CD4-positive, CD25-positive, alpha-beta regulatory T cell (primary cell): ENCODE measurements around the gene LDLRAD3. TPM values are rescaled to one million over a fixed set of nuclear protein-coding genes. Genes with fewer than 3 reads are reported as not detected.

Experiments used
- ATAC-seq, 2 donors: fragments of 150-1000 bp; cut with Tn5 transposase; one replicate each; pipeline ENCODE4 v1.10.0; 2021; ENCODE audit warnings: low read depth in 2 of 2, moderate number of reproducible peaks in 2 of 2, moderate library complexity in 1 of 2
- DNase-seq, 3 donors: peaks; one replicate each; pipeline versions ENCODE4 v3.0.0 to v3.0.0-alpha.2; 2012 to 2022; ENCODE audit warnings: mixed read lengths in 1 of 3
- H3K27ac ChIP-seq: one replicate; pipeline ENCODE4 v1.7.0; 2013; ENCODE audit warnings: mild to moderate bottlenecking, low read length; ENCODE audit not compliant: insufficient read depth, poor library complexity, severe bottlenecking
- H3K27me3 ChIP-seq: one replicate; pipeline ENCODE4 v1.7.0; 2013; ENCODE audit warnings: low read length; ENCODE audit not compliant: control insufficient read depth, insufficient read depth
- H3K36me3 ChIP-seq: one replicate; pipeline ENCODE4 v1.7.0; 2013; ENCODE audit warnings: mild to moderate bottlenecking, low read length, moderate library complexity; ENCODE audit not compliant: control insufficient read depth, insufficient read depth
- H3K4me1 ChIP-seq: 2 replicates; pipeline ENCODE4 v1.7.0; 2013; ENCODE audit warnings: mild to moderate bottlenecking, low read length; ENCODE audit not compliant: insufficient read depth, control insufficient read depth, poor library complexity, severe bottlenecking
- H3K4me3 ChIP-seq: one replicate; pipeline ENCODE4 v1.7.0; 2013; ENCODE audit warnings: low read depth, mild to moderate bottlenecking, low read length, moderate library complexity
- H3K9me3 ChIP-seq, 2 experiments: 1 replicate in 1 of 2; 2 replicates in 1 of 2; pipeline ENCODE4 v1.7.0; 2013; ENCODE audit warnings: low read length in 2 of 2, mild to moderate bottlenecking in 1 of 2, moderate library complexity in 1 of 2; ENCODE audit not compliant: control insufficient read depth in 2 of 2
- H3K27ac Mint-ChIP-seq, 3 donors: one replicate each; pipeline ENCODE4 v1.8.0; 2020 to 2022; ENCODE audit warnings: mild to moderate bottlenecking in 3 of 3, mixed read lengths in 3 of 3, moderate library complexity in 2 of 3
- H3K27me3 Mint-ChIP-seq: one replicate; pipeline ENCODE4 v1.8.0; 2022; ENCODE audit warnings: mild to moderate bottlenecking, mixed read lengths
- H3K36me3 Mint-ChIP-seq: one replicate; pipeline ENCODE4 v1.8.0; 2020; ENCODE audit warnings: mixed read lengths
- H3K4me1 Mint-ChIP-seq, 4 donors: one replicate each; pipeline ENCODE4 v1.8.0; 2020 to 2022; ENCODE audit warnings: mixed read lengths in 4 of 4, mild to moderate bottlenecking in 1 of 4
- H3K4me3 Mint-ChIP-seq, 4 donors: one replicate each; pipeline ENCODE4 v1.8.0; 2020 to 2022; ENCODE audit warnings: mild to moderate bottlenecking in 4 of 4, mixed read lengths in 4 of 4, moderate library complexity in 3 of 4
- H3K9me3 Mint-ChIP-seq, 7 donors: one replicate each; pipeline ENCODE4 v1.8.0; 2020 to 2022; ENCODE audit warnings: mixed read lengths in 7 of 7, mild to moderate bottlenecking in 3 of 7, moderate library complexity in 2 of 7
- polyA plus RNA-seq, 4 donors: library from polyadenylated mRNA; unstranded; fragments of 300-500 nt; fragmentation: Illumina TruSeq; gene quantifications; one replicate each; pipeline ENCODE4 v1.2.3, GENCODE V29; 2021
- total RNA-seq: library from RNA; stranded (reverse); gene quantifications from one replicate; pipeline ENCODE4 v1.2.3, GENCODE V29; 2022

The LDLRAD3 gene
- total and polyA plus RNA-seq, 5 donors from 2014 or later: 0.06 TPM; not detected in 4

- H3K9me3 Mint-ChIP-seq: peaks cover 0 to 10% (median 4%) of the 10 kb centered on the region in 7 donors
These were observed 110.8 kb downstream of the LDLRAD3 start for GRCh38 chr11:36054628-36055027.

GRCh38 chr11:36056160-36056751, 112.4 kb downstream of the LDLRAD3 start:
- H3K9me3 Mint-ChIP-seq: peaks cover 0 to 13% (median 3%) of the 10 kb centered on the region in 7 donors
- no peak overlapping the region for H3K27ac Mint-ChIP-seq
- Histone ChIP-seq H3K4me3 (no peak overlapping the region), H3K36me3 (no peaks in the 10 kb centered on the region), H3K4me1 (no peaks in the 10 kb centered on the region), H3K9me3 (no peaks in the 10 kb centered on the region), H3K27ac (no peak overlapping the region), H3K27me3 (no peaks in the 10 kb centered on the region)
- H3K36me3 Mint-ChIP-seq: no peaks in the 10 kb centered on the region
- ATAC-seq (no peak), DNase-seq (no peak)
- no peaks in the 10 kb centered on the region for H3K4me1 Mint-ChIP-seq
- H3K27me3 Mint-ChIP-seq: peaks cover 5% of the 10 kb centered on the region
- no peak overlapping the region for H3K4me3 Mint-ChIP-seq

More at GRCh38 chr11:36054628-36055027, 110.8 kb downstream of the LDLRAD3 start:
- DNase-seq (no peak), ATAC-seq (no peak)
- Mint-ChIP-seq H3K4me3 (no peak overlapping the region), H3K27ac (no peak overlapping the region), H3K36me3 (no peaks in the 10 kb centered on the region), H3K4me1 (no peaks in the 10 kb centered on the region), H3K27me3 (peaks cover 3% of the 10 kb centered on the region)
- Histone ChIP-seq H3K36me3 (no peaks in the 10 kb centered on the region), H3K4me3 (no peak overlapping the region), H3K4me1 (no peaks in the 10 kb centered on the region), H3K9me3 (no peaks in the 10 kb centered on the region), H3K27me3 (no peaks in the 10 kb centered on the region), H3K27ac (no peak overlapping the region)

GRCh38 chr11:36057379-36058042, 113.6 kb downstream of the LDLRAD3 start:
- ATAC-seq: no peak
- no peak overlapping the region for H3K27ac Mint-ChIP-seq
- Histone ChIP-seq H3K27ac (no peak overlapping the region), H3K27me3 (no peaks in the 10 kb centered on the region), H3K9me3 (no peaks in the 10 kb centered on the region), H3K36me3 (no peaks in the 10 kb centered on the region), H3K4me1 (no peaks in the 10 kb centered on the region), H3K4me3 (no peak overlapping the region)
- H3K9me3 Mint-ChIP-seq: peaks cover 0 to 13% (median 3%) of the 10 kb centered on the region in 7 donors
- no peak for DNase-seq
- no peaks in the 10 kb centered on the region for H3K36me3 Mint-ChIP-seq
- peaks cover 5% of the 10 kb centered on the region for H3K27me3 Mint-ChIP-seq
- H3K4me3 Mint-ChIP-seq: no peak overlapping the region
- no peaks in the 10 kb centered on the region for H3K4me1 Mint-ChIP-seq

GRCh38 chr11:36059660-36060059, 115.8 kb downstream of the LDLRAD3 start:
- Mint-ChIP-seq H3K27me3 (peaks cover 6% of the 10 kb centered on the region), H3K36me3 (no peaks in the 10 kb centered on the region), H3K9me3 (peaks cover 0 to 10% (median 4%) of the 10 kb centered on the region in 7 donors), H3K27ac (no peak overlapping the region), H3K4me1 (no peaks in the 10 kb centered on the region), H3K4me3 (no peak overlapping the region)
- no peak overlapping the region for H3K4me3 ChIP-seq
- no peaks in the 10 kb centered on the region for H3K36me3 ChIP-seq
- DNase-seq: no peak
- H3K27ac ChIP-seq: no peak overlapping the region
- H3K9me3 ChIP-seq: no peaks in the 10 kb centered on the region
- ATAC-seq: no peak
- no peaks in the 10 kb centered on the region for H3K27me3 ChIP-seq
- no peaks in the 10 kb centered on the region for H3K4me1 ChIP-seq

GRCh38 chr11:36060926-36061325, 117.1 kb downstream of the LDLRAD3 start:
- Mint-ChIP-seq H3K36me3 (no peaks in the 10 kb centered on the region), H3K4me1 (no peaks in the 10 kb centered on the region), H3K27ac (no peak overlapping the region), H3K27me3 (peaks cover 9% of the 10 kb centered on the region), H3K4me3 (no peak overlapping the region), H3K9me3 (peaks cover 0 to 6% (median 2%) of the 10 kb centered on the region in 7 donors)
- H3K27me3 ChIP-seq: no peaks in the 10 kb centered on the region
- DNase-seq (no peak), ATAC-seq (no peak)
- no peaks in the 10 kb centered on the region for H3K36me3 ChIP-seq
- no peak overlapping the region for H3K4me3 ChIP-seq
- H3K9me3 ChIP-seq: no peaks in the 10 kb centered on the region
- no peaks in the 10 kb centered on the region for H3K4me1 ChIP-seq
- no peak overlapping the region for H3K27ac ChIP-seq

- Mint-ChIP-seq H3K4me1 (no peaks in the 10 kb centered on the region), H3K27ac (no peak overlapping the region), H3K36me3 (no peaks in the 10 kb centered on the region), H3K27me3 (peaks cover 9% of the 10 kb centered on the region), H3K4me3 (no peak overlapping the region), H3K9me3 (peaks cover 0 to 8% (median 2%) of the 10 kb centered on the region in 7 donors)
- H3K4me3 ChIP-seq: no peak overlapping the region
- no peaks in the 10 kb centered on the region for H3K4me1 ChIP-seq
- no peak overlapping the region for H3K27ac ChIP-seq
- ATAC-seq: no peak
- H3K36me3 ChIP-seq: no peaks in the 10 kb centered on the region
- no peaks in the 10 kb centered on the region for H3K27me3 ChIP-seq
- peaks cover 0 to 2% of the 10 kb centered on the region in 2 experiments for H3K9me3 ChIP-seq
- no peak for DNase-seq
These were observed 117.6 kb downstream of the LDLRAD3 start for GRCh38 chr11:36061471-36061870.

GRCh38 chr11:36062796-36063365, 119.0 kb downstream of the LDLRAD3 start:
- no peaks in the 10 kb centered on the region for H3K4me1 Mint-ChIP-seq
- no peaks in the 10 kb centered on the region for H3K4me1 ChIP-seq
- H3K27me3 Mint-ChIP-seq: peaks cover 9% of the 10 kb centered on the region

More at GRCh38 chr11:36062796-36063365, 119.0 kb downstream of the LDLRAD3 start:
- peaks cover 0 to 3% of the 10 kb centered on the region in 2 experiments for H3K9me3 ChIP-seq
- no peak overlapping the region for H3K27ac ChIP-seq
- H3K36me3 Mint-ChIP-seq: no peaks in the 10 kb centered on the region
- no peaks in the 10 kb centered on the region for H3K36me3 ChIP-seq
- ATAC-seq: no peak
- peaks cover 0 to 15% (median 3%) of the 10 kb centered on the region in 7 donors for H3K9me3 Mint-ChIP-seq
- no peak overlapping the region for H3K4me3 Mint-ChIP-seq
- H3K4me3 ChIP-seq: no peak overlapping the region
- no peak for DNase-seq
- H3K27me3 ChIP-seq: no peaks in the 10 kb centered on the region
- no peak overlapping the region for H3K27ac Mint-ChIP-seq
